OCI-LY3 (cell line): ENCODE data around the gene NKAIN2.

Experiments used
- EZH2phosphoT487 ChIP-seq: fragments of 200-600 bp; shearing (Covaris generic); IDR thresholded peaks from 2 replicates; pipeline ENCODE4 v1.6.1; 2018; ENCODE audit warnings: antibody characterized with exemption, mixed run types, low read depth
- TF ChIP-seq, protein P1 (sequence below): fragments of 200-600, 300-600 bp; sonication (generic); IDR thresholded peaks from 2 replicates; pipeline ENCODE4 v1.5.1; 2014; ENCODE audit warnings: antibody characterized with exemption, low read length, low read depth

DNA sequence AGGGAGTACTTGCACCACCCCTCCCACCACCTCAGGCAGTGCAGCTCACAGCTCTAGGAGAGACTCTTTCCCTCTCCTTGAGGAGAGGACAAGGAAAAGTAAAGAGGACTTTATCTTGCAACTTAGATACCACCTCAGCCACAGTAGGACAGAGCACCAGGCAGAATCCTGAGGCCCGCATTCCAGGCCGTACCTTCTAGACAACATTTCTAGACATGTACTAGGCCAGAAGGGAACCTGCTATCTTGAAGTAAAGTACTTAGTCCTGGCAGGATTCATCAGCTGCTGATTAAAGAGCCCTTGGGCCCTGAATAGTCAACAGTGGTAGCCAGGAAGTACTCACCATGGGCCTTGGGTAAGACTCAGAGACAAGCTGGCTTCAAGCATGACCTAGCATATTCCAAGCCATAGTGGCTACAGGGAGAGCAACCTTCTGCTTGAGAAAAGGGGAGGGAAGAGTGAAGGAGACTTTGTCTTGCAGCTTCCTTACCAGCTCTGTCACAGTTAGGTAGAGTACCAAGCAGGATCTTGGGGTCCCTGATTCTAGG lies 774.1 kb downstream of the NKAIN2 start:
- TF ChIP-seq, protein P1, sequence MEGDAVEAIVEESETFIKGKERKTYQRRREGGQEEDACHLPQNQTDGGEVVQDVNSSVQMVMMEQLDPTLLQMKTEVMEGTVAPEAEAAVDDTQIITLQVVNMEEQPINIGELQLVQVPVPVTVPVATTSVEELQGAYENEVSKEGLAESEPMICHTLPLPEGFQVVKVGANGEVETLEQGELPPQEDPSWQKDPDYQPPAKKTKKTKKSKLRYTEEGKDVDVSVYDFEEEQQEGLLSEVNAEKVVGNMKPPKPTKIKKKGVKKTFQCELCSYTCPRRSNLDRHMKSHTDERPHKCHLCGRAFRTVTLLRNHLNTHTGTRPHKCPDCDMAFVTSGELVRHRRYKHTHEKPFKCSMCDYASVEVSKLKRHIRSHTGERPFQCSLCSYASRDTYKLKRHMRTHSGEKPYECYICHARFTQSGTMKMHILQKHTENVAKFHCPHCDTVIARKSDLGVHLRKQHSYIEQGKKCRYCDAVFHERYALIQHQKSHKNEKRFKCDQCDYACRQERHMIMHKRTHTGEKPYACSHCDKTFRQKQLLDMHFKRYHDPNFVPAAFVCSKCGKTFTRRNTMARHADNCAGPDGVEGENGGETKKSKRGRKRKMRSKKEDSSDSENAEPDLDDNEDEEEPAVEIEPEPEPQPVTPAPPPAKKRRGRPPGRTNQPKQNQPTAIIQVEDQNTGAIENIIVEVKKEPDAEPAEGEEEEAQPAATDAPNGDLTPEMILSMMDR, result no peak
- no peak for TF ChIP-seq EZH2phosphoT487
